Stimulated activated CD4-positive, alpha-beta T cell treated with anti-CD3 and anti-CD28 coated beads, Interleukin-2, amount 100 ng/mL, for 24 hours (primary cell): ENCODE results near the gene CEMP1.
"Not testable (repeated sequence)": the region's sequence is repeated elsewhere in the genome, so short reads cannot be mapped to it uniquely, and the experiment has no call there.

Experiments
- DNase-seq, 2 donors: peaks; one replicate each; pipeline ENCODE4 v3.0.0-alpha.2; 2020

The CEMP1 gene

GRCh38 chr16:2534335-2534734 is 3.1 kb upstream of the CEMP1 start:
- DNase-seq, result not testable (repeated sequence)

GRCh38 chr16:2533912-2534311 is 2.7 kb upstream of the CEMP1 start:
- no peak for DNase-seq

- DNase-seq, result not testable (repeated sequence)
Measured at GRCh38 chr16:2533142-2533755, 2.0 kb upstream of the CEMP1 start.

- peak; percentile 65 for DNase-seq
Measured at GRCh38 chr16:2532494-2533141, 1.4 kb upstream of the CEMP1 start.

GRCh38 chr16:2531696-2532493 is 687 bp upstream of the CEMP1 start:
- DNase-seq, result peak; percentile 98

GRCh38 chr16:2530629-2531318 is 434 bp downstream of the CEMP1 start:
- no peak for DNase-seq

GRCh38 chr16:2529961-2530628 is 1.1 kb downstream of the CEMP1 start:
- DNase-seq, result no peak

GRCh38 chr16:2529061-2529931 is 1.9 kb downstream of the CEMP1 start:
- peak in 1 of 2 donors; percentile 17 for DNase-seq

GRCh38 chr16:2528161-2529060 is 2.8 kb downstream of the CEMP1 start:
- no peak for DNase-seq

GRCh38 chr16:2527784-2528100 is 3.5 kb downstream of the CEMP1 start:
- DNase-seq, result no peak

GRCh38 chr16:2527071-2527783 is 4.0 kb downstream of the CEMP1 start:
- peak in 1 of 2 donors; percentile 14 for DNase-seq

GRCh38 chr16:2526135-2526534 is 5.1 kb downstream of the CEMP1 start:
- no peak for DNase-seq

GRCh38 chr16:2524339-2524938 is 6.8 kb downstream of the CEMP1 start:
- DNase-seq, result no peak

GRCh38 chr16:2523801-2524231 is 7.4 kb downstream of the CEMP1 start:
- no peak for DNase-seq

GRCh38 chr16:2520784-2521531 is 10.2 kb downstream of the CEMP1 start:
- peak; percentile 47 to 53 for DNase-seq

- DNase-seq, result peak; percentile 90 to 92
Measured at GRCh38 chr16:2520097-2520783, 11.0 kb downstream of the CEMP1 start, which contains the start of gene AMDHD2. Gene AMDHD2, plus strand, starts transcription at chr16:2520371. Its CDS starts 88 bp downstream, at chr16:2520459.

- DNase-seq, result no peak
Measured at GRCh38 chr16:2519711-2520080, 11.5 kb downstream of the CEMP1 start.
